ENCODE data around the gene ATXN1L.

DNA sequence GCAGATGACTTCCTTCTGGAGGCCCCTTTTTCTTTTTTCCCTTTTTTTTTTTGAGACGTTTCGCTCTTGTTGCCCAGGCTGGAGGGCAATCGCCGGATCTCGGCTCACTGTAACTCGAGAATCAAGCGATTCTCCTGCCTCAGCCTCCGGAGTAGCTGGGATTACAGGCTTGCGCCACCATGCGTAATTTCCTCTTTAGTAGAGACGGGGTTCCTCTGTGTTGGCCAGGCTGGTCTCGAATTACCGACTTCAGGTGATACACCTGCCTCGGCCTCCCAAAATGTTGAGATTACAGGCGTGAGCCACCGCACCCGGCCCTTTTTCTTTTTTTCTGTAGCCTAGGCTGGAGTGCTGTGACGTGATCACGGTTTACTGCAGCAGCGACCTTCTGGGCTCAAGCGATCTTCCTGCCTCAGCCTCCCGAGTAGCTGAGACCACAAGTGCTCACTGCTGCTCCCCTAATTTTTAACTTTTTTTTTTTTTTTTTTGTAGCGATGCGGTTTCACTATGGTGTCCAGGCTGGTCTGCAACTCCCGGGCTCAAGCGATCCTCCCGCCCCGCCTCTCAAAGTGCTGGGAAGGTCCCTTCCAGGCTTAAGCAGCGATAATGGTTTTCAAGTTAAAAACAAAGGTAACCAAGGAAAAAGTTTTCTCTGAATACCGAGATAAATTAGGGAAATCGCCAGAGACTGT, 48.6 kb downstream of the ATXN1L start:
- TF ChIP-seq, protein P1, sequence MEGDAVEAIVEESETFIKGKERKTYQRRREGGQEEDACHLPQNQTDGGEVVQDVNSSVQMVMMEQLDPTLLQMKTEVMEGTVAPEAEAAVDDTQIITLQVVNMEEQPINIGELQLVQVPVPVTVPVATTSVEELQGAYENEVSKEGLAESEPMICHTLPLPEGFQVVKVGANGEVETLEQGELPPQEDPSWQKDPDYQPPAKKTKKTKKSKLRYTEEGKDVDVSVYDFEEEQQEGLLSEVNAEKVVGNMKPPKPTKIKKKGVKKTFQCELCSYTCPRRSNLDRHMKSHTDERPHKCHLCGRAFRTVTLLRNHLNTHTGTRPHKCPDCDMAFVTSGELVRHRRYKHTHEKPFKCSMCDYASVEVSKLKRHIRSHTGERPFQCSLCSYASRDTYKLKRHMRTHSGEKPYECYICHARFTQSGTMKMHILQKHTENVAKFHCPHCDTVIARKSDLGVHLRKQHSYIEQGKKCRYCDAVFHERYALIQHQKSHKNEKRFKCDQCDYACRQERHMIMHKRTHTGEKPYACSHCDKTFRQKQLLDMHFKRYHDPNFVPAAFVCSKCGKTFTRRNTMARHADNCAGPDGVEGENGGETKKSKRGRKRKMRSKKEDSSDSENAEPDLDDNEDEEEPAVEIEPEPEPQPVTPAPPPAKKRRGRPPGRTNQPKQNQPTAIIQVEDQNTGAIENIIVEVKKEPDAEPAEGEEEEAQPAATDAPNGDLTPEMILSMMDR (conservative IDR thresholded peaks at IDR 0.05; ENCODE audit: low read length), result peak; percentile 33; the same call in 1 of the 2 replicates
- no peak for TF ChIP-seq EZH2phosphoT487 (IDR thresholded peaks at IDR 0.05; ENCODE audit: borderline replicate concordance)
